Stimulated activated CD8-positive, alpha-beta memory T cell treated with anti-CD3 and anti-CD28 coated beads, Interleukin-7, amount 100 ng/mL, for 48 hours (primary cell): ENCODE data around the gene NUP133.
"Not testable (repeated sequence)": the region's sequence is repeated elsewhere in the genome, so short reads cannot be mapped to it uniquely, and the experiment has no call there.

Experiments
- DNase-seq, 2 donors: peaks; one replicate each; pipeline ENCODE4 v3.0.0-alpha.2; 2020; ENCODE audit warnings: low read depth in 1 of 2; ENCODE audit errors: extremely low read depth in 1 of 2

The NUP133 gene

GRCh38 chr1:229509576-229509975 lies 1.4 kb upstream of the NUP133 start:
- DNase-seq = no peak

DNA sequence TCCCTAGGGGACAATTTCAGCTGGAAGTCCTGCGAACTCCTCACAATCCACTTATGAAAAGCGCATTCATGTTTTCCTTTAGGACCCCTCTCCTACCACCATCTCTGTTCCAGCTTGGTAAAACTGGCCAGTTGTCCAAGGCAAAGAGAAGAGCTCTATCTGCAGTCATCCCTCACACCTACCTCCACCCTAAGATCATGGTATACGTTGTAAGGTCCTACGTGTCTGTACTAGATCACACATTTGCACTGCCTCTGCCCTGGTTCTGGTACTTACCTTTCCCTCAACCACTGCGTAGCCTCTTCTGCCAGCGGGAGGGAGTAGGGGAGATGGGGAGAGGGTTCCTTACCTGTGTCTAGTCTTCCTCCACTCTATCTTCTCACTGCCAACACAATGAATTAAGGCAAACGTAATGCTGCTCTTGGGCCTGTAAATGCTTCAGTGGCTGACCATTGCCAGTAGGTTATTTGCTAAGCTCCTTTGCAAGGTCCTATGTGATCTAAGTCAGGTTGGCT lies 739 bp upstream of the NUP133 start:
- DNase-seq = no peak

- DNase-seq = no peak
These were observed 639 bp downstream of the NUP133 start for GRCh38 chr1:229507502-229507901.

GRCh38 chr1:229506633-229507032 lies 1.5 kb downstream of the NUP133 start:
- no peak for DNase-seq

- no peak for DNase-seq
These were observed 12.4 kb downstream of the NUP133 start for GRCh38 chr1:229495782-229496181.

- DNase-seq = no peak
These were observed 21.0 kb downstream of the NUP133 start for GRCh38 chr1:229487181-229487580.

GRCh38 chr1:229485318-229485717 lies 22.8 kb downstream of the NUP133 start:
- DNase-seq = no peak

DNA sequence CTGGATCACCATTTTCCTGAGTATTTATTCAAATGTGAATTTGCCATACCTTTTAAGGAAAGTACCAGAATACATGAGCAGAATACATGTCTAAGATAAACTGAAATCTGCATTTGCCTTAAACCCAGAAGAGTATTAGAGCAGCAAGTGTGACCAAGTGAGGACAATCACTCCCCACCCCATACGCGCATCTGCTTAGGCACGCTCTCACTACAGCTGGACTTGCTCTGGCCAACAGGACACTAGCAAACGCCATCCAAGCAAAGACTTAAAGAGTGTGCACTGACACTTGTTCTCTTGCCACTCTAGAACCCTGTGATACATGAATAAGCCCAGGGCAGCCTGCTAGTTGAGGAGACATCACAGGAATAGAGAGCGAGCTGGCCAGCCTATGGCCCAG lies 25.6 kb downstream of the NUP133 start:
- no peak for DNase-seq

GRCh38 chr1:229480495-229480894 lies 27.6 kb downstream of the NUP133 start:
- DNase-seq = no peak

DNA sequence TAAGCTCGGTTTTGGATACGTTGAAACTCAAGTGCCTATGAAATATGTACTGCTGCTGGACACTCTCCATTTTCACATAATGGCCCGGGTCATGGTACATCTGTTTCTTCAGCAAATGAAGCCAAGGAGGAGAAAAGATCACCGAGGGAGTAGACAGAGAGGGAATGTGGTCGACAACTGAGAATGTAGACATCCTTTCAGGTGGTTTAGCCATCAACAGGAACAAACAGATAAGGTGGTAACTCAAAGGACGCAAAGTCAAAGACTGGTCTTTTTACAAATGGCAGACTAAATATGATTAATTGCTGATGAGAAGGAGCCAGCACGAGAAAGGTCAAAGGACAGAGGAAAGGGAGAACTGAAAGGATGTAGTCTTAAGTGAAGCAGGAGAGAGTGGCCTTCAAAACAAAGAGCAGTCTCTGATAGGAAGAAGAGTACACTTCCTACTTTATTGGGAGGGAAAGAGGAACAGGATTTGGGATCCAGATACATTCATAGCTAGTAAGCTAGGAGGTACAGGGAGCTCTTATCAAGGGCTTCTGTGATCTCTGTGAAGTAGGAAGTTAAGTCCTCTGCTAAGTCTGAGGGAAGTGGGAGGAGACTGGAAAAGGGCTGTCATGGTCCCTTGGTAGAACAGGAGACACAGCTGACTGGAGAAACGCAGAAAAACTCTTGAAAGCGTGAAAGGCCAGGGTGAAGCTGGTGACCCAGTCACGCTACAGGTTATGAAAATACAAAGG lies 28.3 kb downstream of the NUP133 start:
- no peak for DNase-seq

DNA sequence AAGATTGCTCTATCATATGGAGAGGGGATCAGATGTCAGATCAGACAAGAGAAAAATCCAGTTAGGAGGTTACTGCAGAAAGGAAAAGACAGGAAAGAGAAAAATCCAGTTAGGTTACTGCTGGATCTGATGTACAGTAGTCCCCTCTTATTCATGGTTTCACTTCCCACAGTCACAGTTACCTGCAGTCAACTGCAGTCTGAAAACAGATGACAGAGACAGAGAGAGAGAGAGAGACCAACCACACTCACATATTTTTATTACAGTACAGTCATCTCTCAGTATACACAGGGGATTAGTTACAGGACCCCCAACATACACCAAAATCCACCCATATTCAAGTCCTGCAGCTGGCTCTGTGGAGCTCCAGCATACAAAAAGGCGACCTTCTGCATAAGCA lies 29.3 kb downstream of the NUP133 start:
- no peak for DNase-seq

DNA sequence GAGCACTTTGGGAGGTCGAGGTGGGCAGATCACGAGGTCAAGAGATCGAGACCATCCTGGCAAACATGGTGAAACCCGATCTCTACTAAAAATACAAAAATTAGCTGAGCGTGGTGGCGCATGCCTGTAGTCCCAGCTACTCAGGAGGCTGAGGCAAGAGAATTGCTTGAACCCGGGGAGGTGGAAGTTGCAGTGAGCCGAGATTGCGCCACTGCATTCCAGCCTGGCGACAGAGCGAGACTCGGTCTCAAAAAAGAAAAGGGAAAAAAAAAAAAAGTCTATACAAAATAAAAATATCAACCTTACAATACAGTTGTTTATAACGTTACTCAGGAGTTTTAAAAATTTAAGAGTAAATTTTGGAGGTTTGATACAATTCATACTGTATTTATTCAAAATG lies 32.3 kb downstream of the NUP133 start:
- not testable (repeated sequence) for DNase-seq

- no peak for DNase-seq
These were observed 33.6 kb downstream of the NUP133 start for GRCh38 chr1:229474509-229474908.

- DNase-seq = no peak
These were observed 37.0 kb downstream of the NUP133 start for GRCh38 chr1:229471175-229471574.

DNA sequence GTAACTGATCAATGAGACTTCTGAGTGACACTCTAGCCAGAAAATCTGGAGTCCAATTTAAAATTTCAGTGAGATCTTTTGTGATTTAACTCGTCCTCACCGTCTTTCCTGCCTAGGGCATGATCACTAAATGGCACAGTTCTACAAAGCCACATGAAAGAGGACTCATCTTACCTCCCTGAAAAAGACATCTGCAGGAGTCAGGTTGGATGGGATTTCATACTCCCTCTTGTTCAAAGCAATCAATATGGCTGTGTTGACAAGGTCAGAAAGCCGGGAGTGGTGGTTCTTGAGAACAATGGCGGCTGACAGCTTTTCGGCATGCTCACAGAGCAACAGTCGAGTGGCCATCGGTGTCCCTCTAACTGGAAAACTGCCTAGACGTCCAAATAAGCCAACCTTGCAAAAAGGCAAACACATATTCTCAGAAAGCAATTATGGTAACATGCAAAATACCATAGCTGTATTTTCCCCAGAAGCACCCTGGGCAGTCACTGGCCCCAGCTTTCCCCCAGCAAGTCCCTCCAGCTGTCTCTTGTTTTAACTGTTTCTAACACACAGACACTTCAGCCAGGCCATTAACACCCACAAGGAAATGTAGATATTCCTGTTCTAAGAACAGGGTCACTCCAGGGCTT lies 37.6 kb downstream of the NUP133 start:
- no peak for DNase-seq

- no peak for DNase-seq
These were observed 41.3 kb downstream of the NUP133 start for GRCh38 chr1:229466887-229467286.

GRCh38 chr1:229464672-229465071 lies 43.5 kb downstream of the NUP133 start:
- DNase-seq = no peak

DNA sequence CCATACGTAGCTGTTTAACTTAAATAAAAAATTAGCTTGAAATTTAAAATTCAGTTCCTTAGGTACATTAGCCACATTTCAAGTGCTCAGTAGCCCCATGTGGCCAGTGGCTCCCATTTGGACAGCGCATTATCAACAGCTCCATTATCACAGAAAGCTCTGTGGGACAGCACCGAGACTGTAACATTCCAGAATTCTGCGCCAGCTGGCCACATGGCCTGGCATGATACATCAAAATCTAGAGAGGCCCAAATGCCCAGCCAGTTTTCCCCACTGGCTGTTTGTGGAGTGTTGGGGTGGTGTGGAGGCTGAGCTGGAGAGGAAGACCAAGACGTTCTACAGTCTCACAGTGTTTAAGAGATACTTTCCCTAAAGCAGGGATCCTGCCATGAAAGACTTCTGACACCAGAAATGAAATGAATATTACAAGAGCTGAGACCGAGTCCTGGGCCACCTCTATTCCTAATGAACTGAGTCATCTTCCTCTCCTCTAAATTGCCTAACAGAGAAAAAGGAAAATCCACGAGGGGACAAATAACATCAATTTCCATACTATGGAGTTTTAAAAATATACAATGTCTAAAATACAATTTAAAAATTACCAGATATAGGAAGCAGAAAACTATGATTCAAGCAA lies 47.0 kb downstream of the NUP133 start:
- no peak for DNase-seq

DNA sequence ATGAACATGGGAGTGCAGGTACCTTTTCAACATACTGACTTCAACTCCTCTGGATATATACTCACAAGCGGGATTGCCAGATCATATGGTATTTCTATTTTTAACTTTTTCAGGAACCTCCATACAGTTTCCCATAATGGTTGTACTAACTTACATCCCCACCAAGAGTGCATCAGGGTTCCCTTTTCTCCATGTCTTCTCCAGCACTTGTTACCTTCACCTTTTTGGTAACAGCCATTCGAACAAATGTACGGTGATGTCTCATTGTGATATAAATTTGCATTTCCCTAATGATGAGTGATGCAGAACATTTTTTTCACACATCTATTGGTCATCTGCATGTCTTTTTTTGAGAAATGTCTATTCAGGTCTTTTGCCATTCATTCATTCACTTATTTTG lies 48.3 kb downstream of the NUP133 start:
- DNase-seq = no peak

DNA sequence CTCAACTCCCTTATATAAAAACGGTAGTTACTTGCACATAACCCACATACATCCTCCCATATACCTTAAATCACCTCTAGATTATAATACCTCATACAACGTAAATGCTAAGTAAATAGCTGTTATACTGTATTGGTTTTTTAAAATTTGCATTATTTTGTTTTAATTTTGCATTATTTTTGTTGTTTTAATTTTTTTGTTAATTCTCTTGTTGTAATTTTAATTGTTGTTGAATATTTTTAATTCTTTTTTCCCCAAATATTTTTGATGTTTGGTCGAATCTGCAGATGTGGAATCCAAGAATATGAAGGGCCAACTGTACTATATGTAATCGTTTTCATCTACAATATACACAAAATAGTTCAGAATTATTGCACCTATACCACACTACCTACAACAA lies 50.7 kb downstream of the NUP133 start:
- no peak for DNase-seq

DNA sequence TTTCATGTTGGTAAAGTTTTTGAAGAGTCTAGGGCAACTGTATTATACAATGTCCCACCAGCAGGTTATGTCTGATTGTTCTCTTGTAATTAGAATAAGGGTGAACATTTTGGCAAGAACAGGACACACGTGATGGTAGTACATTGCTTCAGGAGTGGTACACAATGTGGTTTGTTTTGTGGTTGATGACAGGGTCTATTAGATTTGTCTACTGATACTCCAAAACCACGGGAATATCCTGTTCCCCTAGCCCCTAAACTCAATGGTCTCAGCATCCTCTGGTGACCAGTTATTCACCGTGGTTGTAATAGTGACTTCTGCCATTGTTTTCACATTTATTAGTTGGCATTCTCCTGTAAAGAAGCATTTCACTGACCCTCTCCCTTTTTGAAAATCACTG lies 52.1 kb downstream of the NUP133 start:
- DNase-seq = no peak

DNA sequence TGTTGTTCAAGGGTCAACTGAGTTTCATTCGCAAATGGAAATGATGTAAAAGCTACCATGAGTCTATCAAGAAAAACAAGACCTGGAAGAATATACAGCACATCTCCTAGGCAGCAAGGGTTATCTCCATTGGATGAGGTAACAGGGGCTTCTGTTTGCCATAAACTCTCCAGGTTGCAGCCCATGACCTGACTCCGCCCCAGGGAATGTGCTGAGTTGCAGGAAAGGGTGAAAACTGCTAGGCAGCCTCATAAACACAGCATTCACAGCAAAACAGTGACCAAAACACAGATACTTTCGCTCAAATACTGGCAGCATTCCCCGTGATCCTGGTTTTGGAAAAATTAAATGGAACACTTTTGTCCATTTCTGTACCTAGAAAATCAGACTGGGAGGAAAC lies 54.1 kb downstream of the NUP133 start:
- no peak for DNase-seq
